H1 (cell line): ENCODE results near the gene ASH1L. TPM values are rescaled to one million over a fixed set of nuclear protein-coding genes. Genes with fewer than 3 reads are reported as not detected.

ENCODE experiments used
- CTCF ChIA-PET: fragments of 300-600 bp; sonication (Branson Sonifier 250); formaldehyde crosslinking; loops from one replicate; lab custom pipeline; 2021; ENCODE audit not compliant: partially characterized antibody; lab: Charles Lee
- POLR2A ChIA-PET: fragments of 300-600 bp; sonication (Branson Sonifier 250); formaldehyde crosslinking; loops from one replicate; lab custom pipeline; 2021; ENCODE audit warnings: inconsistent platforms; ENCODE audit not compliant: partially characterized antibody; lab: Charles Lee
- DNase-seq, 2 experiments: peaks; one replicate each; pipeline versions ENCODE4 v3.0.0 to v3.0.0-alpha.2; 2010 to 2022; ENCODE audit warnings: low spot score in 2 of 2, low read depth in 1 of 2, mixed read lengths in 1 of 2
- FAIRE-seq: peaks from 2 replicates; lab custom pipeline; 2011; peaks lifted over from hg19 to GRCh38; lab: Jason Lieb, UNC
- H2AFZ ChIP-seq: 2 replicates; pipeline ENCODE4 v1.8.1; 2012; ENCODE audit warnings: low read length, inconsistent platforms
- H2AK5ac ChIP-seq: 2 replicates; pipeline ENCODE4 v1.6.1; 2013; ENCODE audit warnings: low read depth, low read length
- H2BK120ac ChIP-seq: replicated peaks from 2 replicates; pipeline ENCODE3; 2013; ENCODE audit warnings: low read depth, low read length, inconsistent platforms
- H2BK12ac ChIP-seq: 2 replicates; pipeline ENCODE4 v1.6.1; 2013; ENCODE audit warnings: low read depth, low read length
- H2BK15ac ChIP-seq: 2 replicates; pipeline ENCODE4 v1.6.1; 2013; ENCODE audit warnings: low read length
- H2BK20ac ChIP-seq: 2 replicates; pipeline ENCODE4 v1.6.1; 2013; ENCODE audit warnings: low read length
- H2BK5ac ChIP-seq: 2 replicates; pipeline ENCODE4 v1.6.1; 2013; ENCODE audit warnings: low read depth, low read length
- H3K14ac ChIP-seq: 2 replicates; pipeline ENCODE4 v1.6.1; 2013; ENCODE audit warnings: inconsistent platforms; ENCODE audit not compliant: insufficient read length
- H3K18ac ChIP-seq: 2 replicates; pipeline ENCODE4 v1.6.1; 2013; ENCODE audit warnings: low read length; ENCODE audit errors: extremely low read depth
- H3K23ac ChIP-seq: 2 replicates; pipeline ENCODE4 v1.6.1; 2013; ENCODE audit warnings: inconsistent platforms; ENCODE audit not compliant: insufficient read length
- H3K23me2 ChIP-seq: 2 replicates; pipeline ENCODE4 v1.6.1; 2013; ENCODE audit warnings: low read depth, low read length
- H3K27ac ChIP-seq: 2 replicates; pipeline ENCODE4 v1.6.1; 2011; ENCODE audit warnings: low read depth, low read length, inconsistent platforms
- H3K27me3 ChIP-seq, 4 experiments: replicated peaks in 1 of 4; 1 replicate in 1 of 4; 2 replicates in 3 of 4; pipeline versions ENCODE4 v1.6.1 to v1.8.1; 2011 to 2013; ENCODE audit warnings: low read length in 3 of 4, mild to moderate bottlenecking in 3 of 4, inconsistent platforms in 2 of 4, mixed read lengths in 2 of 4, moderate library complexity in 1 of 4; ENCODE audit not compliant: control insufficient read depth in 3 of 4, insufficient read depth in 3 of 4; ENCODE audit errors: extremely low read depth in 1 of 4
- H3K36me3 ChIP-seq, 4 experiments: 2 replicates each; pipeline versions ENCODE4 v1.6.1 to v1.8.1; 2011 to 2013; ENCODE audit warnings: mild to moderate bottlenecking in 4 of 4, low read length in 3 of 4, moderate library complexity in 2 of 4, control low read depth in 1 of 4, inconsistent platforms in 1 of 4; ENCODE audit not compliant: insufficient read depth in 4 of 4, control insufficient read depth in 2 of 4
- H3K4ac ChIP-seq: replicated peaks from 2 replicates; pipeline ENCODE3; 2013; ENCODE audit warnings: low read length, low read depth, mixed read lengths, inconsistent platforms; ENCODE audit not compliant: insufficient read length
- H3K4me1 ChIP-seq, 4 experiments: replicated peaks in 1 of 4; 1 replicate in 1 of 4; 2 replicates in 3 of 4; pipeline versions ENCODE4 v1.6.1 to v1.8.1; 2011 to 2013; ENCODE audit warnings: low read length in 3 of 4, inconsistent platforms in 2 of 4, mixed read lengths in 1 of 4; ENCODE audit not compliant: insufficient read depth in 4 of 4, control insufficient read depth in 3 of 4
- H3K4me2 ChIP-seq, 2 experiments: 2 replicates each; pipeline versions ENCODE4 v1.6.1 to v1.8.1; 2011 to 2013; ENCODE audit warnings: low read depth in 2 of 2, low read length in 2 of 2, control low read depth in 1 of 2, inconsistent platforms in 1 of 2, mild to moderate bottlenecking in 1 of 2; ENCODE audit not compliant: insufficient read depth in 1 of 2
- H3K4me3 ChIP-seq, 4 experiments: fragments of 200-600, 300-600 bp in 1 of 4; sonication (generic), shearing (Covaris generic), sonication (Bioruptor Twin) in 1 of 4; 2 replicates each; pipeline versions ENCODE4 v1.5.1 to v1.8.1; 2011 to 2016; ENCODE audit warnings: low read length in 4 of 4, low read depth in 3 of 4, control low read depth in 2 of 4, inconsistent platforms in 2 of 4, mild to moderate bottlenecking in 2 of 4, mixed read lengths in 1 of 4, moderate library complexity in 1 of 4; ENCODE audit not compliant: insufficient read depth in 2 of 4; ENCODE audit errors: extremely low read depth in 1 of 4
- H3K56ac ChIP-seq: replicated peaks from 2 replicates; pipeline ENCODE3; 2013; ENCODE audit warnings: low read depth, mild to moderate bottlenecking, mixed read lengths, low read length, inconsistent platforms; ENCODE audit not compliant: insufficient read length
- H3K79me1 ChIP-seq: 2 replicates; pipeline ENCODE4 v1.6.1; 2013; ENCODE audit warnings: low read depth, low read length, control low read depth
- H3K79me2 ChIP-seq, 2 experiments: 2 replicates each; pipeline versions ENCODE4 v1.6.1 to v1.8.1; 2012 to 2013; ENCODE audit warnings: low read length in 2 of 2, mild to moderate bottlenecking in 2 of 2, inconsistent platforms in 1 of 2; ENCODE audit not compliant: insufficient read depth in 2 of 2, control insufficient read depth in 1 of 2
- H3K9ac ChIP-seq, 4 experiments: replicated peaks in 1 of 4; 1 replicate in 1 of 4; 2 replicates in 3 of 4; pipeline versions ENCODE4 v1.6.1 to v1.8.1; 2011 to 2013; ENCODE audit warnings: low read depth in 3 of 4, low read length in 3 of 4, control low read depth in 2 of 4, mild to moderate bottlenecking in 2 of 4, moderate library complexity in 2 of 4, inconsistent platforms in 1 of 4; ENCODE audit errors: extremely low read depth in 1 of 4
- H3K9me3 ChIP-seq, 2 experiments: 2 replicates each; pipeline versions ENCODE4 v1.6.1 to v1.8.1; 2012 to 2013; ENCODE audit warnings: mild to moderate bottlenecking in 2 of 2, moderate library complexity in 2 of 2, control low read depth in 1 of 2, inconsistent platforms in 1 of 2, low read depth in 1 of 2, low read length in 1 of 2, mixed read lengths in 1 of 2; ENCODE audit not compliant: insufficient read depth in 2 of 2
- H4K20me1 ChIP-seq, 2 experiments: replicated peaks in 1 of 2; 2 replicates each; pipeline versions ENCODE3 to v1.8.1; 2011 to 2013; ENCODE audit warnings: inconsistent platforms in 2 of 2, low read length in 2 of 2, mild to moderate bottlenecking in 1 of 2; ENCODE audit not compliant: insufficient read depth in 2 of 2, control insufficient read depth in 1 of 2
- H4K5ac ChIP-seq: 2 replicates; pipeline ENCODE4 v1.6.1; 2013; ENCODE audit warnings: low read length, low read depth, mixed read lengths, inconsistent platforms; ENCODE audit not compliant: insufficient read length
- H4K8ac ChIP-seq: 2 replicates; pipeline ENCODE4 v1.8.0; 2013; ENCODE audit warnings: mild to moderate bottlenecking, moderate library complexity, low read length, inconsistent platforms; ENCODE audit not compliant: insufficient read depth; ENCODE audit errors: extremely low read depth
- H4K91ac ChIP-seq: replicated peaks from 2 replicates; pipeline ENCODE3; 2013; ENCODE audit warnings: low read length, mixed read lengths, inconsistent platforms; ENCODE audit not compliant: insufficient read length
- CREB1 ChIP-seq: IDR thresholded peaks from 2 replicates; pipeline ENCODE4 v1.6.1; 2012; ENCODE audit warnings: inconsistent platforms
- CTBP2 ChIP-seq: IDR thresholded peaks from 2 replicates; pipeline ENCODE4 v1.7.0; 2011; ENCODE audit warnings: borderline replicate concordance, mild to moderate bottlenecking, moderate library complexity, mixed read lengths, low read length; ENCODE audit not compliant: insufficient read depth, insufficient read length
- GABPA ChIP-seq: IDR thresholded peaks from 2 replicates; pipeline ENCODE4 v1.6.1; 2011; ENCODE audit warnings: mild to moderate bottlenecking, low read length, moderate library complexity, borderline replicate concordance; ENCODE audit not compliant: insufficient read depth
- KDM5A ChIP-seq: fragments of 200-600 bp; IDR thresholded peaks from 2 replicates; pipeline ENCODE4 v1.7.1; 2012; ENCODE audit warnings: mild to moderate bottlenecking, low read length, inconsistent platforms, mixed read lengths
- RFX5 ChIP-seq: IDR thresholded peaks from 2 replicates; pipeline ENCODE4 v1.6.1; 2011; ENCODE audit warnings: low read depth, low read length, improper control_type of control experiment, borderline replicate concordance
- SP4 ChIP-seq: IDR thresholded peaks from 2 replicates; pipeline ENCODE4 v1.6.1; 2012; ENCODE audit warnings: low read length, inconsistent platforms
- SUZ12 ChIP-seq: fragments of 200-600 bp; sonication (generic); IDR thresholded peaks from 2 replicates; pipeline ENCODE4 v1.6.1; 2012; ENCODE audit warnings: mild to moderate bottlenecking, inconsistent platforms, low read length, moderate library complexity, mixed read lengths
- TBP ChIP-seq: IDR thresholded peaks from 2 replicates; pipeline ENCODE4 v1.6.1; 2011; ENCODE audit warnings: low read depth, low read length, improper control_type of control experiment
- WGBS, 2 experiments: shearing (Covaris generic) in 1 of 2; methylation state at CpG; one replicate each; pipeline versions ENCODE4 v1.1.6 to v1.1.7; 2013 to 2015; ENCODE audit warnings: low lambda C conversion rate in 2 of 2, mixed read lengths in 2 of 2, inconsistent platforms in 1 of 2, low coverage in 1 of 2, missing lambda C conversion rate in 1 of 2; ENCODE audit not compliant: insufficient replicate concordance in 2 of 2, insufficient coverage in 1 of 2, insufficient read length in 1 of 2; ENCODE audit errors: extremely low coverage in 1 of 2, missing lambda C conversion rate in 1 of 2; 5-methylcytosine and 5-hydroxymethylcytosine counted together
- polyA plus RNA-seq, 7 experiments: library from polyadenylated mRNA; depleted of rRNA in 3 of 7; stranded (reverse) in 5 of 7; unstranded in 2 of 7; fragments of >200 nt in 5 of 7; fragments of 200-250 nt in 2 of 7; gene quantifications; 1 replicate in 5 of 7; 2 replicates in 1 of 7; 4 replicates in 1 of 7; pipeline versions ENCODE4 v1.2.1 to v1.2.3, GENCODE V29; 2011 to 2013; ENCODE audit warnings: missing spikeins in 2 of 7, mixed read lengths in 2 of 7
- total RNA-seq: library from RNA; stranded (reverse); fragmentation: NEBNext Ultra II Directional; extraction: Animal tissue kit (Norgen Biotek cat#: 25700); gene quantifications from 2 replicates; pipeline ENCODE4 v1.2.1, GENCODE V29; 2021
- TF ChIP-seq, protein P1 (sequence below): IDR thresholded peaks from 2 replicates; pipeline ENCODE4 v1.6.1; 2011; ENCODE audit warnings: low read length, improper control_type of control experiment

The ASH1L gene
- total and polyA plus RNA-seq, 2 of the 8 experiments (the other 6 are each of a cell fraction or from before 2014, with no cell fraction given) = 7.5 to 27.6 TPM

DNA sequence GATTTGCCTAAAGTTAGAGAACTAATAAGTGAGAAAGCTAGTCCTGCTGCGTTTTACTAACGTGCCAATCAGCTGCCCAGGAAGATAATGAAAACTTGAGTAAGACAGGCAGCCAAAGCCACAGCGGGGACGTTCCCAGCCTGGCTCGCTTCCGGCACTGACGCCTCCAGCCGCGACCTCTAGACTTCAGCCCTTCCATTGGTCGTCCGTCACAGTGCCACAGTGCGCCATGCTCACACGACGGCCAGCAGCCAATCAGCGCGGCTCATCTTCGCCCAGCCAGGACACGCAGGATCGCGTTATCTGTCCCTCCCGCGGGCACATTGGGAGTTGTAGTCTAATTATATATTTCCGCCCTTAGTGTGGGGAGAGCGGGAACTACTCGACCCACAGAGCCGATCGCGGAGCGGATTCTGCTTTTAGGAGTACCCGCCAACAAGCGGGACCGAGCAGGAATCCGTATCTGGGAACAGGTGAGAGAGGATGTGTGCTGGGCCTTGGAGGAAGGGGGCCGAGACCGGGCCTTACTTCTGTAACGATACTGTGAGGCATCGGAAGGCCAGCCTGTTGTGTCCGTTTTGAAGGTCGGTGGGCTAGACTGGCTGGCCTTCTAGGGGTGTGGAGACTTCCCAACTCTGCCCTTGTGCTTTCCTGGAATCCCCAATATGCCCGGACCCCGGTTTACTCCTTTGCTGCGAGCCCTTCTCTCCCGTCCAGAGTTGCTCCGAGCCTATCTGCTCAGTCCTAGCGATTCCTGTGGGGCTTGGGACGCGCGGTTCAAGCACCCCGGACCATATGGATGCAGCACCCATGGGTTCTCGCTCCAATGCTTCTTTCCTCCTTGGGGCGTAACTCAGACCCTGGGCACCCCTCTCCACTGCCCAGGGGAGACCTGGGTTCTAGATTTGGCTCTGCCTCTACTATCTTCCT lies 253.8 kb downstream of the ASH1L start, which contains the start of gene FDPS:
Gene FDPS, plus strand, starts transcription at position 374 of the 930 bp plus-strand sequence. CDS start 924 bp downstream, outside the sequence.
- FAIRE-seq = peak; percentile 32
- Histone ChIP-seq H3K56ac (peak within 1 kb of the TSS; percentile 91), H2BK20ac (peak within 1 kb of the TSS; percentile 15; the same call in 1 of the 2 replicates), H3K14ac (peak within 1 kb of the TSS; percentile 2), H3K4me3 (peak within 1 kb of the TSS; percentile 79 to 100 (median 89)), H4K20me1 (peaks cover 5 to 20% of the 10 kb centered on the region in 2 experiments), H4K5ac (peak within 1 kb of the TSS; percentile 82), H3K79me1 (peaks cover 16% of the 10 kb centered on the region; the same call in 1 of the 2 replicates), H2BK15ac (peak within 1 kb of the TSS; percentile 85; the same call in 1 of the 2 replicates), H3K23ac (no peak within 1 kb of the TSS), H2AFZ (0 out of 2 replicates have a peak within 1 kb of the TSS, but pooled peaks have one; percentile 47), H3K18ac (peak within 1 kb of the TSS; percentile 89), H4K8ac (peak within 1 kb of the TSS; percentile 88), H3K4me1 (peaks cover 0 to 8% (median 4%) of the 10 kb centered on the region in 4 experiments; a peak in 6 of 7 replicates), H4K91ac (peak within 1 kb of the TSS; percentile 96), H2BK12ac (peak within 1 kb of the TSS; percentile 77), H3K23me2 (peaks cover 9% of the 10 kb centered on the region), H2AK5ac (peak within 1 kb of the TSS; percentile 42; the same call in 1 of the 2 replicates), H3K9me3 (no peaks in the 10 kb centered on the region), H3K36me3 (peaks cover 3 to 27% (median 13%) of the 10 kb centered on the region in 4 experiments; a peak in 6 of 8 replicates), H3K79me2 (peaks cover 8 to 36% of the 10 kb centered on the region in 2 experiments), H3K4me2 (peak within 1 kb of the TSS; percentile 83 to 84), H2BK5ac (peak within 1 kb of the TSS; percentile 96), H3K27ac (peak within 1 kb of the TSS; percentile 65), H3K27me3 (no peaks in the 10 kb centered on the region; a peak in 1 of 7 replicates), H3K4ac (peak within 1 kb of the TSS; percentile 93), H2BK120ac (peak within 1 kb of the TSS; percentile 91), H3K9ac (peak within 1 kb of the TSS; percentile 82 to 88 (median 85))
- ChIA-PET POLR2A (interaction anchor here (0.7 to 2.1 kb wide), 14 partner anchors 10 to 115 kb away, joined by 3 to 14 read pairs (median 4); partner anchors contain the start of genes CLK2, RUSC1 and SCAMP3), CTCF (interaction anchor here (1.3 to 6.4 kb wide), 12 partner anchors 9 to 67 kb away, joined by 5 to 103 read pairs (median 14); partner anchors contain the start of genes HCN3 and RUSC1)
- DNase-seq = peak; percentile 89 to 97
- WGBS, 2 experiments = 1% methylated on average over 51 of the region's 51 CpGs; no CpG with 5 or more reads in 1 of the 2 experiments
- TF ChIP-seq TBP = peak; percentile 89
- peak; percentile 96 for TF ChIP-seq CREB1
- peak; percentile 54; the same call in 1 of the 2 replicates for TF ChIP-seq SP4
- no peak; the same call in 1 of the 2 replicates for TF ChIP-seq GABPA
- no peak for TF ChIP-seq RFX5
- no peak for TF ChIP-seq CTBP2
- TF ChIP-seq SUZ12 = no peak
- TF ChIP-seq KDM5A = peak; percentile 65; the same call in 1 of the 2 replicates
- TF ChIP-seq, protein P1, sequence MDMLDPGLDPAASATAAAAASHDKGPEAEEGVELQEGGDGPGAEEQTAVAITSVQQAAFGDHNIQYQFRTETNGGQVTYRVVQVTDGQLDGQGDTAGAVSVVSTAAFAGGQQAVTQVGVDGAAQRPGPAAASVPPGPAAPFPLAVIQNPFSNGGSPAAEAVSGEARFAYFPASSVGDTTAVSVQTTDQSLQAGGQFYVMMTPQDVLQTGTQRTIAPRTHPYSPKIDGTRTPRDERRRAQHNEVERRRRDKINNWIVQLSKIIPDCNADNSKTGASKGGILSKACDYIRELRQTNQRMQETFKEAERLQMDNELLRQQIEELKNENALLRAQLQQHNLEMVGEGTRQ = peak; percentile 72
